Measurements from ENCODE around the gene RNF144B. TPM values are rescaled to one million over a fixed set of nuclear protein-coding genes. Genes with fewer than 3 reads are reported as not detected.
A peak's percentile ranks its signal among the peaks of the same experiment; 100 is the strongest.
"Not testable (repeated sequence)": the region's sequence is repeated elsewhere in the genome, so short reads cannot be mapped to it uniquely, and the experiment has no call there.

RNF144B gene
- total RNA-seq, 1 donor from 2014 or later, result 13.5 TPM

GRCh38 chr6:18395177-18395855 lies 8.2 kb downstream of the RNF144B start:
- intact Hi-C loops (cut with micrococcal nuclease), result no loop called here
- Mint-ChIP-seq H3K9me3 (no peaks in the 10 kb centered on the region), H3K4me3 (no peak overlapping the region), H3K27ac (peak overlapping the region; percentile 14), H3K27me3 (no peaks in the 10 kb centered on the region), H3K36me3 (ENCODE audit: low read depth) (peaks cover 40% of the 10 kb centered on the region), H3K4me1 (peaks cover 45% of the 10 kb centered on the region)
- ATAC-seq (ENCODE audit: low read depth) (no peak), DNase-seq (no peak)
- POLR2A ChIA-PET, result no interaction called here
- CTCF ChIA-PET, result no interaction called here
- TF ChIP-seq, protein P1, sequence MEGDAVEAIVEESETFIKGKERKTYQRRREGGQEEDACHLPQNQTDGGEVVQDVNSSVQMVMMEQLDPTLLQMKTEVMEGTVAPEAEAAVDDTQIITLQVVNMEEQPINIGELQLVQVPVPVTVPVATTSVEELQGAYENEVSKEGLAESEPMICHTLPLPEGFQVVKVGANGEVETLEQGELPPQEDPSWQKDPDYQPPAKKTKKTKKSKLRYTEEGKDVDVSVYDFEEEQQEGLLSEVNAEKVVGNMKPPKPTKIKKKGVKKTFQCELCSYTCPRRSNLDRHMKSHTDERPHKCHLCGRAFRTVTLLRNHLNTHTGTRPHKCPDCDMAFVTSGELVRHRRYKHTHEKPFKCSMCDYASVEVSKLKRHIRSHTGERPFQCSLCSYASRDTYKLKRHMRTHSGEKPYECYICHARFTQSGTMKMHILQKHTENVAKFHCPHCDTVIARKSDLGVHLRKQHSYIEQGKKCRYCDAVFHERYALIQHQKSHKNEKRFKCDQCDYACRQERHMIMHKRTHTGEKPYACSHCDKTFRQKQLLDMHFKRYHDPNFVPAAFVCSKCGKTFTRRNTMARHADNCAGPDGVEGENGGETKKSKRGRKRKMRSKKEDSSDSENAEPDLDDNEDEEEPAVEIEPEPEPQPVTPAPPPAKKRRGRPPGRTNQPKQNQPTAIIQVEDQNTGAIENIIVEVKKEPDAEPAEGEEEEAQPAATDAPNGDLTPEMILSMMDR (IDR thresholded peaks at IDR 0.05), result no peak

- Mint-ChIP-seq H3K27me3 (no peaks in the 10 kb centered on the region), H3K4me1 (peaks cover 45% of the 10 kb centered on the region), H3K4me3 (no peak overlapping the region), H3K36me3 (ENCODE audit: low read depth) (peaks cover 44% of the 10 kb centered on the region), H3K27ac (no peak overlapping the region), H3K9me3 (no peaks in the 10 kb centered on the region)
- DNase-seq (no peak), ATAC-seq (ENCODE audit: low read depth) (no peak)
- intact Hi-C loops (cut with micrococcal nuclease), result no loop called here
- TF ChIP-seq, protein P1 (IDR thresholded peaks at IDR 0.05), result no peak
- CTCF ChIA-PET, result no interaction called here
- POLR2A ChIA-PET, result no interaction called here
Observed at GRCh38 chr6:18395856-18396197, 8.7 kb downstream of the RNF144B start.

- H3K27me3 Mint-ChIP-seq, result no peaks in the 10 kb centered on the region
- intact Hi-C loops (cut with micrococcal nuclease), result no loop called here
- H3K9me3 Mint-ChIP-seq, result no peaks in the 10 kb centered on the region
- DNase-seq, result no peak
- TF ChIP-seq, protein P1 (IDR thresholded peaks at IDR 0.05), result no peak
- H3K36me3 Mint-ChIP-seq (ENCODE audit: low read depth), result peaks cover 40% of the 10 kb centered on the region
- H3K4me3 Mint-ChIP-seq, result no peak overlapping the region
- ChIA-PET CTCF (no interaction called here), POLR2A (no interaction called here)
- ATAC-seq (ENCODE audit: low read depth), result no peak
- H3K27ac Mint-ChIP-seq, result peak overlapping the region; percentile 14
- peaks cover 42% of the 10 kb centered on the region for H3K4me1 Mint-ChIP-seq
Observed at GRCh38 chr6:18397701-18398100, 10.6 kb downstream of the RNF144B start.

DNA sequence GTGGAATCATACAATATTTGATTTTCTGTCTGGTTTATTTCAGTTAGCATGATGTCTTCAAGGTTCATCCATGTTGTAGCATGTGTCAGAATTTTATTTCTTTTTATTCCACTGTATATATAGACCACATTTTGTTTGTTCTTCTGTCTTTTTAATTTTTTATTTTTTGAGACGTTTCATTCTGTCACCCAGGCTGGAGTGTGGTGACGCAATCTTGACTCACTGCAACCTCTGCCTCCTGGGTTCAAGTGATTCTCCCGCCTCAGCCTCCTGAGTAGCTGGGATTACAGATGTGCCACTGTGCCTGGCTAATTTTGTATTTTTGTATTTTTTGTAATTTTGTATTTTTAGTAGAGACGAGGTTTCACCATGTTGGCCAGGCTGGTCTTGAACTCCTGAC lies 11.1 kb downstream of the RNF144B start:
- H3K4me3 Mint-ChIP-seq; intact Hi-C loops (cut with micrococcal nuclease); DNase-seq; H3K27ac Mint-ChIP-seq; H3K27me3 Mint-ChIP-seq; ATAC-seq (ENCODE audit: low read depth); H3K9me3 Mint-ChIP-seq: not testable (repeated sequence)
- Mint-ChIP-seq H3K36me3 (ENCODE audit: low read depth) (peaks cover 45% of the 10 kb centered on the region), H3K4me1 (peaks cover 44% of the 10 kb centered on the region)
- ChIA-PET CTCF (interaction anchor here (1.1 kb wide), 1 partner anchor 105 kb away, joined by 3 read pairs; no protein-coding TSS in a partner anchor), POLR2A (interaction anchor here (3.5 kb wide), 1 partner anchor 10 kb away, joined by 30 read pairs; the partner anchor contains the start of gene RNF144B)

GRCh38 chr6:18400831-18401446 lies 13.8 kb downstream of the RNF144B start:
- Mint-ChIP-seq H3K36me3 (ENCODE audit: low read depth) (peaks cover 54% of the 10 kb centered on the region), H3K27me3 (no peaks in the 10 kb centered on the region), H3K9me3 (no peaks in the 10 kb centered on the region), H3K4me3 (peak overlapping the region; percentile 59), H3K4me1 (peaks cover 40% of the 10 kb centered on the region), H3K27ac (peak overlapping the region; percentile 93)
- TF ChIP-seq, protein P1 (IDR thresholded peaks at IDR 0.05), result no peak
- intact Hi-C loops (cut with micrococcal nuclease), result loop anchor here (1.0 to 5.0 kb wide), 7 partner anchors 11 to 244 kb away; partner anchors contain the start of genes KDM1B, RNF144B and TPMT
- CTCF ChIA-PET, result interaction anchor here (0.9 to 2.1 kb wide), 4 partner anchors 12 to 102 kb away, joined by 3 to 8 read pairs (median 4); partner anchors contain the start of gene RNF144B
- POLR2A ChIA-PET, result interaction anchor here (0.7 to 3.5 kb wide), 11 partner anchors 10 to 136 kb away, joined by 3 to 30 read pairs (median 4); partner anchors contain the start of genes DEK and RNF144B
- DNase-seq (no peak), ATAC-seq (ENCODE audit: low read depth) (peak; percentile 90)

DNA sequence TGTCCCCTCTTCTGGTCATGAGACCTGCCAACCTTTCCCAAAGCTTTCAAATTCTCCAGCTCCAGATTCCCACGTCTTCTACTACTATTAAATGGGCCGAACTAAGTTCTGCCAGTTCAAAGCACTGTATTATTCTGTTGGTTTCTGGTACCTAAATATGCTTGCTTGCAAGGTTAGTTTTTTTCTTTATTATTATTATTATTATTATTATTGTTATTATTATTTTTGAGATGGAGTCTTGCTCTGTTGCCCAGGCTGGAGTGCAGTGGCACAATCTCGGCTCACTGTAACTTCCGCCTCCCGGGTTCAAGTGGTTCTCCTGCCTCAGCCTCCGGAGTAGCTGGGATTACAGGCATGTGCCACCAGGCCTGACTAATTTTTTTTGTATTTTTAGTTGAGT lies 17.8 kb downstream of the RNF144B start:
- POLR2A ChIA-PET; DNase-seq; ATAC-seq (ENCODE audit: low read depth); H3K9me3 Mint-ChIP-seq; H3K27ac Mint-ChIP-seq; H3K4me3 Mint-ChIP-seq; H3K27me3 Mint-ChIP-seq: not testable (repeated sequence)
- CTCF ChIA-PET, result interaction anchor here (0.8 kb wide), 1 partner anchor 81 kb away, joined by 5 read pairs; no protein-coding TSS in a partner anchor
- peaks cover 40% of the 10 kb centered on the region for H3K4me1 Mint-ChIP-seq
- peaks cover 47% of the 10 kb centered on the region for H3K36me3 Mint-ChIP-seq (ENCODE audit: low read depth)
- intact Hi-C loops (cut with micrococcal nuclease), result loop anchor here (5.0 kb wide), 3 partner anchors 72 to 248 kb away; partner anchors contain the start of genes KDM1B and TPMT

Data from activated B cell treated with CpG ODN at 0.5 μM for 24 hours (primary cell).